ENCODE data around the gene GABRB3. TPM values are rescaled to one million over a fixed set of nuclear protein-coding genes. Genes with fewer than 3 reads are reported as not detected.

GABRB3 gene
- total and polyA plus RNA-seq, 4 donors = 0.09 to 1.2 (median 0.50) TPM

DNA sequence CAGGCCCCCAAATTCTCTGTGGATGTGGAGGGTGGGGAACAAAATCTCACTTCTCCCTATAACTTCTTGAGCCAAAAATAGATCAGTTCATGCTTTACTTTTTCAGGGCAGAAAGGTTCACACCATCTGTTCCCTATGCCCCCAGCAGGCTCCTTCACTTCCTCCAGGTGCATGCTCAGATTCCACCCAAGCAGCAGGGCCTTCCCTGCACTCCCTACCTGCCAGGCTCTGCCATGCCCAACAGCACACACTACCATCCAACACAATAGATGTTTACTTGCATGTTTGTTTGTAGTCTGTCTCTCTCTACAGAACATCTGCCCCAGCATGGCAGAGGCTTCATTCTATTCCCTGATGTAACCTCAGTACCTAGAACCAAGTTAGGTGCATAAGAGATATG lies 43.3 kb downstream of the GABRB3 start:
- Histone ChIP-seq H3K9ac (ENCODE audit: low read depth in 1 of 2, low read length in 2 of 2) (no peak overlapping the region), H3K9me3 (ENCODE audit: control insufficient read depth in 4 of 4, low read length in 3 of 4) (peaks cover 0 to 7% (median 2%) of the 10 kb centered on the region in 4 donors), H3K4me1 (ENCODE audit: control insufficient read depth in 4 of 4, insufficient read depth in 4 of 4, low read length in 3 of 4) (no peaks in the 10 kb centered on the region), H3K36me3 (ENCODE audit: control insufficient read depth in 4 of 4, insufficient read depth in 3 of 4, low read depth in 1 of 4, low read length in 3 of 4) (no peaks in the 10 kb centered on the region), H3K4me3 (ENCODE audit: low read depth in 1 of 3, low read length in 3 of 3) (no peak overlapping the region), H3K27ac (ENCODE audit: low read depth in 1 of 2, low read length in 2 of 2) (no peak overlapping the region), H3K27me3 (ENCODE audit: control insufficient read depth in 4 of 4, insufficient read depth in 4 of 4, low read length in 3 of 4) (peaks cover 0 to 5% (median 0%) of the 10 kb centered on the region in 4 donors)
- TF ChIP-seq, protein P1, sequence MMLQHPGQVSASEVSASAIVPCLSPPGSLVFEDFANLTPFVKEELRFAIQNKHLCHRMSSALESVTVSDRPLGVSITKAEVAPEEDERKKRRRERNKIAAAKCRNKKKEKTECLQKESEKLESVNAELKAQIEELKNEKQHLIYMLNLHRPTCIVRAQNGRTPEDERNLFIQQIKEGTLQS (IDR thresholded peaks at IDR 0.05) = no peak
- TF ChIP-seq SP1 (IDR thresholded peaks at IDR 0.05) = no peak
- TF ChIP-seq NR2F2 (IDR thresholded peaks at IDR 0.05) = no peak
- DNase-seq (ENCODE audit: low spot score) = no peak

DNA sequence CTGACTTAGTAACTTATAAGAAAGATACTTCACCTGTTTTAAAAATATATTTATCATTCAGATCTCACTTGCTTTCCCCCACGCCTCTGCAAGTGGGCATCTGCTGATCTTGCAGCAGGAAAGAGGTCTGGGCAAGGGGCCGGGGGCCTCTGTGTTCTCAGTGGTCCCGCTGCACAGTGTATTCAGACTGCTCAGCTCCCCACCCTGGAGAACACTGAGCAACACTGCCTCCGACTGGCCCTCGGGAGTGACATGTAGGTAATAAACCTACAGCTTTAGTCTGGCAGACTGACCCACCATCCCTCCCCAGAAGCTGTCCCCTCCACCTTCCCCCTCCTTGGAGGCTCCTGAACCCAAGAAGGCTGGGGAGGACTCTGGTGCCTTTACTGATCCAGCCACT lies 43.8 kb downstream of the GABRB3 start:
- Histone ChIP-seq H3K9me3 (ENCODE audit: control insufficient read depth in 4 of 4, low read length in 3 of 4) (peaks cover 0 to 7% (median 2%) of the 10 kb centered on the region in 4 donors), H3K36me3 (ENCODE audit: control insufficient read depth in 4 of 4, insufficient read depth in 3 of 4, low read depth in 1 of 4, low read length in 3 of 4) (no peaks in the 10 kb centered on the region), H3K27me3 (ENCODE audit: control insufficient read depth in 4 of 4, insufficient read depth in 4 of 4, low read length in 3 of 4) (peaks cover 0 to 5% (median 0%) of the 10 kb centered on the region in 4 donors), H3K4me3 (ENCODE audit: low read depth in 1 of 3, low read length in 3 of 3) (no peak overlapping the region), H3K9ac (ENCODE audit: low read depth in 1 of 2, low read length in 2 of 2) (no peak overlapping the region), H3K4me1 (ENCODE audit: control insufficient read depth in 4 of 4, insufficient read depth in 4 of 4, low read length in 3 of 4) (no peaks in the 10 kb centered on the region), H3K27ac (ENCODE audit: low read depth in 1 of 2, low read length in 2 of 2) (no peak overlapping the region)
- DNase-seq (ENCODE audit: low spot score) = no peak
- WGBS = 64% methylated on average over 5 of the region's 5 CpGs
- no peak for TF ChIP-seq RAD21 (IDR thresholded peaks at IDR 0.05)
- TF ChIP-seq, protein P2, sequence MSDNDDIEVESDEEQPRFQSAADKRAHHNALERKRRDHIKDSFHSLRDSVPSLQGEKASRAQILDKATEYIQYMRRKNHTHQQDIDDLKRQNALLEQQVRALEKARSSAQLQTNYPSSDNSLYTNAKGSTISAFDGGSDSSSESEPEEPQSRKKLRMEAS (IDR thresholded peaks at IDR 0.05) = no peak
- no peak for TF ChIP-seq YY1 (IDR thresholded peaks at IDR 0.05)
- no peak for TF ChIP-seq HNF4G (IDR thresholded peaks at IDR 0.05)
- TF ChIP-seq, protein P1 (IDR thresholded peaks at IDR 0.05) = no peak
- TF ChIP-seq NR2F2 (IDR thresholded peaks at IDR 0.05) = no peak
- TF ChIP-seq SP1 (IDR thresholded peaks at IDR 0.05) = no peak

DNA sequence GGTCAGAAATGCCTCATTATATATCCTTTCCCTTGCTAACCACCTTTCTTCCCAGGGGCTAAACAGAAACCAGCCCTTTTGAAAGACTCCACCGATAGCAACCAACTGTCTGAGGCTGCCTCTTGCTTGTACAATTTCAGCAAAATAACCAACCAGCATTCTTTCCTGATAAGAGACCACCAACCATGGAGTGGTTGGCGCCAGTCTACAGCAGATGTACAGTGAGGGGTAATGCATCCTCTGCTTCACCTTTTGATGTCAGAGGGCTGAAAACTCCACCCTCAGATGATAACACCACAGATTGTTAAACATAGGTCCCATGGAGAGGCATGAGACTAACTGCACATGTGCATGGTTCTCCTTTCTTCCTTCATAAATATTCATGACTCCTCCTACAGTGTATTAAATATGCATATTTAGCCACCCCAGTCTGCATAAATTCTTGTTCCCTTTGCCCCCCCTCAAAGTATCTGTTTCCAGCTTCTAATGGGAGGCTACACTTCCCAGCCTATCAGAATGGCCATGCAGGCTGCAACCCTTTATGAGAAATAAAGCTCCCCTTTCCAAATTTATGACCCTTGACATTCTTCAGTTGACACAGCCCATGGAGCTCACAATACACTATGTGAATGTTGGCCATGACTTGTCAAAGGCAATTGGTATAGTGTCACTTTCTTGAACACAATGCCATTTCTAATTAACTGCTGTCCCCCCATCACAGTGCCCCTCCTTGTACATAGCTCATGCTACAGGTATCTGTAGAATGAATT lies 48.3 kb downstream of the GABRB3 start:
- peaks cover 0 to 5% (median 0%) of the 10 kb centered on the region in 4 donors for H3K27me3 ChIP-seq (ENCODE audit: control insufficient read depth in 4 of 4, insufficient read depth in 4 of 4, low read length in 3 of 4)
- TF ChIP-seq, protein P3, sequence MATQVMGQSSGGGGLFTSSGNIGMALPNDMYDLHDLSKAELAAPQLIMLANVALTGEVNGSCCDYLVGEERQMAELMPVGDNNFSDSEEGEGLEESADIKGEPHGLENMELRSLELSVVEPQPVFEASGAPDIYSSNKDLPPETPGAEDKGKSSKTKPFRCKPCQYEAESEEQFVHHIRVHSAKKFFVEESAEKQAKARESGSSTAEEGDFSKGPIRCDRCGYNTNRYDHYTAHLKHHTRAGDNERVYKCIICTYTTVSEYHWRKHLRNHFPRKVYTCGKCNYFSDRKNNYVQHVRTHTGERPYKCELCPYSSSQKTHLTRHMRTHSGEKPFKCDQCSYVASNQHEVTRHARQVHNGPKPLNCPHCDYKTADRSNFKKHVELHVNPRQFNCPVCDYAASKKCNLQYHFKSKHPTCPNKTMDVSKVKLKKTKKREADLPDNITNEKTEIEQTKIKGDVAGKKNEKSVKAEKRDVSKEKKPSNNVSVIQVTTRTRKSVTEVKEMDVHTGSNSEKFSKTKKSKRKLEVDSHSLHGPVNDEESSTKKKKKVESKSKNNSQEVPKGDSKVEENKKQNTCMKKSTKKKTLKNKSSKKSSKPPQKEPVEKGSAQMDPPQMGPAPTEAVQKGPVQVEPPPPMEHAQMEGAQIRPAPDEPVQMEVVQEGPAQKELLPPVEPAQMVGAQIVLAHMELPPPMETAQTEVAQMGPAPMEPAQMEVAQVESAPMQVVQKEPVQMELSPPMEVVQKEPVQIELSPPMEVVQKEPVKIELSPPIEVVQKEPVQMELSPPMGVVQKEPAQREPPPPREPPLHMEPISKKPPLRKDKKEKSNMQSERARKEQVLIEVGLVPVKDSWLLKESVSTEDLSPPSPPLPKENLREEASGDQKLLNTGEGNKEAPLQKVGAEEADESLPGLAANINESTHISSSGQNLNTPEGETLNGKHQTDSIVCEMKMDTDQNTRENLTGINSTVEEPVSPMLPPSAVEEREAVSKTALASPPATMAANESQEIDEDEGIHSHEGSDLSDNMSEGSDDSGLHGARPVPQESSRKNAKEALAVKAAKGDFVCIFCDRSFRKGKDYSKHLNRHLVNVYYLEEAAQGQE (IDR thresholded peaks at IDR 0.05) = no peak
- H3K4me1 ChIP-seq (ENCODE audit: control insufficient read depth in 4 of 4, insufficient read depth in 4 of 4, low read length in 3 of 4) = no peaks in the 10 kb centered on the region
- no peak overlapping the region for H3K4me3 ChIP-seq (ENCODE audit: low read depth in 1 of 3, low read length in 3 of 3)
- H3K36me3 ChIP-seq (ENCODE audit: control insufficient read depth in 4 of 4, insufficient read depth in 3 of 4, low read depth in 1 of 4, low read length in 3 of 4) = no peaks in the 10 kb centered on the region
- 79% methylated on average over 2 of the region's 2 CpGs for WGBS
- no peak overlapping the region for H3K27ac ChIP-seq (ENCODE audit: low read depth in 1 of 2, low read length in 2 of 2)
- no peak for DNase-seq (ENCODE audit: low spot score)
- no peak overlapping the region for H3K9ac ChIP-seq (ENCODE audit: low read depth in 1 of 2, low read length in 2 of 2)
- peaks cover 0 to 3% (median 0%) of the 10 kb centered on the region in 4 donors for H3K9me3 ChIP-seq (ENCODE audit: control insufficient read depth in 4 of 4, low read length in 3 of 4)
